Activated CD4-positive, alpha-beta T cell treated with anti-CD3 and anti-CD28 coated beads for 4 hours (primary cell): ENCODE measurements around the gene ENO3.
"Not testable (repeated sequence)": the region's sequence is repeated elsewhere in the genome, so short reads cannot be mapped to it uniquely, and the experiment has no call there.

Experiments
- DNase-seq, 2 donors: peaks; one replicate each; pipeline ENCODE4 v3.0.0-alpha.2; 2020

The ENO3 gene

GRCh38 chr17:4950746-4951204 lies at the start of gene ENO3:
TSS of gene ENO3 (plus strand) at chr17:4951119. CDS start at chr17:4951830, 711 bp downstream.
- DNase-seq = no peak

- DNase-seq = no peak
These were observed 49.1 kb upstream of the ENO3 start for GRCh38 chr17:4901648-4902344.

GRCh38 chr17:4902540-4902939 lies 48.4 kb upstream of the ENO3 start:
- DNase-seq = no peak

GRCh38 chr17:4903051-4903818 lies 47.7 kb upstream of the ENO3 start, which contains the start of gene CHRNE:
TSS of gene CHRNE (minus strand) at chr17:4903098. CDS start at chr17:4903063, 35 bp downstream.
- DNase-seq = peak; percentile 71 to 81

GRCh38 chr17:4906642-4907041 lies 44.3 kb upstream of the ENO3 start:
- not testable (repeated sequence) for DNase-seq

GRCh38 chr17:4908301-4908700 lies 42.6 kb upstream of the ENO3 start:
- no peak for DNase-seq

- peak; percentile 63 to 67 for DNase-seq
These were observed 42.0 kb upstream of the ENO3 start for GRCh38 chr17:4908711-4909496.

GRCh38 chr17:4913994-4914393 lies 36.9 kb upstream of the ENO3 start:
- no peak for DNase-seq

- not testable (repeated sequence) for DNase-seq
These were observed 36.4 kb upstream of the ENO3 start for GRCh38 chr17:4914551-4914950.

- DNase-seq = no peak
These were observed 31.3 kb upstream of the ENO3 start for GRCh38 chr17:4919511-4920047.

GRCh38 chr17:4920351-4921048 lies 30.4 kb upstream of the ENO3 start:
- DNase-seq = no peak

GRCh38 chr17:4921320-4921719 lies 29.6 kb upstream of the ENO3 start:
- DNase-seq = no peak

GRCh38 chr17:4926577-4927335 lies 24.2 kb upstream of the ENO3 start:
- DNase-seq = not testable (repeated sequence)

- DNase-seq = no peak
These were observed 22.0 kb upstream of the ENO3 start for GRCh38 chr17:4928881-4929280.

GRCh38 chr17:4931963-4932362 lies 19.0 kb upstream of the ENO3 start, which contains the start of gene GP1BA:
TSS of gene GP1BA (plus strand) at chr17:4932277. CDS start at chr17:4932605, 328 bp downstream.
- no peak for DNase-seq

GRCh38 chr17:4932756-4933155 lies 18.2 kb upstream of the ENO3 start:
- no peak for DNase-seq

GRCh38 chr17:4933646-4934045 lies 17.3 kb upstream of the ENO3 start:
- no peak for DNase-seq

- DNase-seq = no peak
These were observed 16.5 kb upstream of the ENO3 start for GRCh38 chr17:4934173-4934979.

GRCh38 chr17:4935650-4936049 lies 15.3 kb upstream of the ENO3 start:
- DNase-seq = no peak

GRCh38 chr17:4936436-4936835 lies 14.5 kb upstream of the ENO3 start:
- DNase-seq = no peak

- DNase-seq = no peak
These were observed 13.4 kb upstream of the ENO3 start for GRCh38 chr17:4937553-4937952.
